HG03342 (cell line): Measurements from ENCODE around the gene ZER1.
"Not testable (repeated sequence)": the region's sequence is repeated elsewhere in the genome, so short reads cannot be mapped to it uniquely, and the experiment has no call there.

Source experiments
- ATAC-seq: cut with Tn5 transposase; IDR thresholded peaks from one replicate; pipeline ENCODE4 v1.9.1; 2021; ENCODE audit warnings: mild to moderate bottlenecking, moderate library complexity; ENCODE audit not compliant: unreplicated experiment

The ZER1 gene

GRCh38 chr9:128696923-128697707, 74.6 kb downstream of the ZER1 start:
- no peak for ATAC-seq

- no peak for ATAC-seq
These were observed 77.4 kb downstream of the ZER1 start for GRCh38 chr9:128694344-128694743.

DNA sequence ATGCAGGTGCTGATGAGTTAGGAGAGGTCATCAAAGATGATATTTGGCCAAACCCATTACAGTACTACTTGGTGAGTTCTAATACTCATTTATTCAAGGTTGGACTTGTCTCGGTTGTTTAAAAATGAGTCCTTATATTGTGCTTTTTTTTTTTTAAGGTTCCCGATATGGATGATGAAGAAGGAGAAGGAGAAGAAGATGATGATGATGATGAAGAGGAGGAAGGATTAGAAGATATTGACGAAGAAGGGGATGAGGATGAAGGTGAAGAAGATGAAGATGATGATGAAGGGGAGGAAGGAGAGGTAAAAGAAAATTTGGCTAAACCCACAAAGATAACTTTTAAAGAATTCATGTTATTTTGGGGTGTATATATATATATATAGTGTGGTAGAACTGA, 78.0 kb downstream of the ZER1 start:
- not testable (repeated sequence) for ATAC-seq

DNA sequence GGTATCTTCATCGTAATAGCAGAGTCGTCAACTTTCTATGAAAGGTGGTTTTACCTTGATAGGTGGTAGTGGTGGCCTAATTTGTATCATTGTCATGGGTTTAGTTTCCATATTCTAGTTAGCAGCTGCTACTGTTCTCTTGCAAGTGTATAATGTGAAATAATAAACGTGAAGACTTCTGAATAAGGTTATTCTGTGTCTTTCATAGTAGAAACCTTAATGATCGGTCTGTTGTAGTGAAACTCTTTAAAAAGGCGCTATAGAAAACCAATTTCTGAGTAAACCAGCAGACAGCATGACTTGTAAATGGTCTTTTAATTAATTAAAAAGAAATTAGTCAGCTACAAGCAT, 81.1 kb downstream of the ZER1 start:
- no peak for ATAC-seq

DNA sequence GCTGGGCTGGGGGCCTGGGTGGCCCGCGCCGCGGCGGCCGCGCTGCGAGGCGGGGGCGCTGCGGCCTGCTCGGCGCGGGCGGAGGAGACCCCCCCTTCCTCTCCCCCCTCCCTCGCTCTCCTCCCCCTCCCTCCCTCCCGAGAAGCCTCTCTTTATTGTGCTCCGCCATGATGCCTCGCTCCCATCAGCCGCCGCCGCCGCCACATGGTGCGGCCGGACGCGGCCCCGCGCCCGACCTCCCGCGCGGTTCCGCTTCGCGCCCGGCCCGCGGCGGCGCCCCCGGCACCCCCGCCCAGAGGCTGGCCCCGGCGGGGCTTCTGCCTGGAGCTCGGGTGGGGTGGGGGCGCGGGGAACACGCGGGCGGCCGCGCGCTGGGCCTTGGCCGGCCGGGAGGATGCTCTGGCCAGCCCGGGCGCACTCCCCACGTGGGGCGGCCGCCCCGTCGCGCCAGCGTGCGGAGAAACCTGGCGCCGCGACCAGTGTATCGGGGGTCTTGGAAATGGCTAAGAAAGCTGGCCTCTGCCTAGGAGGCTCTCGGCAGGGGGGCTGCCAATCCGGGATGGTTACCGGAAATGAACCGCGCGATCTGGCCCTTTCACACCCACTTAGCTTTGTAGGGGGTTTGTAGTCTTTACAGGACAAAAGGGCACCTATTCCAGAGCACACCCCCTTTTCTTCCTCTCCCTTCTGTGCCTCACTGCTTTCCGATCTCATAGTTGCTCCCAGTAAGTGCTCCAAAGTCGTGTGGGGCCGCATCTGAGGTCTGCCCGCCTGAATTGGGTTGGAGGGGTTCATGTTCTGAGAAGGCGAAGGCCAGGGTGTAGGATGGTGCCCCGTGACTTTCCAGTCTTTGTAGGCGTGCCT, 81.7 kb downstream of the ZER1 start:
- ATAC-seq: peak; percentile 1

DNA sequence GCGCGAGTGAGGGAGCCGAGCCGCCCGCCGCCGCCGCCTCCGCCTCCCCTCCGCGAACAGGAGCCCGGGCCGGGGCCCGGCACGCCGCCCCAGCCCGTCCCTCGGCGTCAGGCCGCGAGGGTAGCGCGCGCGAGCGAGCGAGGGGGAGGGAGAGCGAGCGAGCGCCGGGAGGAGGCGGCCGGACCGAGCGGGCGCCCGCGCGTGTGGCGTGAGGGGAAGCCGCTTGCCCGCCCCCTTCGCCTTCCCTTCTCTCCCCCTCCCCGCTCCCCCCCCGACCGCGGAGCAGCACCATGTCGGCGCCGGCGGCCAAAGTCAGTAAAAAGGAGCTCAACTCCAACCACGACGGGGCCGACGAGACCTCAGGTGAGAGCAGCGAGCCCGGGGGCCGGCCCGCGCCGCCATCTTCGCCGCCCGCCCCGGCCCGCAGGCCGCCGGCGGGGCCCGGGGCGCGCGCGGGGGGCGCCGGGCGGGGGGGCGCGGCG, 82.4 kb downstream of the ZER1 start:
- peak; percentile 4 for ATAC-seq

GRCh38 chr9:128688501-128689292, 83.0 kb downstream of the ZER1 start, which contains the start of gene SET:
Gene SET (plus strand): TSS chr9:128689222. CDS start chr9:128689583, 361 bp downstream.
- peak; percentile 59 for ATAC-seq

GRCh38 chr9:128687453-128687852, 84.3 kb downstream of the ZER1 start:
- no peak for ATAC-seq

DNA sequence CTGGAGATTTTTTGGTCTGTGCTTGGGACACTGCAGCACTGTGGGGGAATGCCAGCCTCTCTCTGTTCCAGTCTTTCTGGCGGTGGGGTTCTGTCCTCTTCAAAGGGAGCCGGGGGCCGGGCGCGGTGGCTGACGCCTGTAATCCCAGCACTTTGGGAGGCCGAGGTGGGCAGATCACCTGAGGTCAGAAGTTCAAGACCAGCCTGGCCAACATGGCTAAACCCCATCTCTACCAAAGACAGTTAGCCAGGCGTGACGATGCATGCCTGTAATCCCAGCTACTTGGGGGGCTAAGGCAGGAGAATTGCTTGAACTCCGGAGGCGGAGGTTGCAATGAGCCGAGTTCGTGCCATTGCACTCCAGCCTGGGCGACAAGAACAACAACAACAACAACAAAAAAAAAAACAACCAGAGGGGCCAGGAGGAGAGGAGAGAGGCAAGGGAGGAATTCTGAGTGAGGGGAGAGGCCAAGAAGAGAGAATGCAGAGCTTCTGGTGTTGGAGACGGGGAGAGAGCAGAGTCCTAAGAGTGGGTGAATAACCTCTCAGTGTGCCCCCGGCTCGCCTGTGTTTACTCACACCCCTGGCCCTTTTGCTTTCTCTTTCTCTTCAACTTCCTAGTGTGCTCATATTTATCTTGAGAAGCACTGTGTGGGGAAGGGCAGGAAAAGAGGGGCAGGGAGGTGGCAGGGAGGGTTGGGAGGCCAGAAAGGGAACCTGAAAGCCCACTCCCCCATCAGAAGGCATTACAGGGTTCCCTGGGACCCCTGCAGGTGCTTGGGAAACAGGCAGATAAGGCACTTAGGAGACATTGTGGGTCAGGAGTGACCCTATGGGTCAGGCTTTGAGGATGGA, 85.9 kb downstream of the ZER1 start:
- no peak for ATAC-seq

DNA sequence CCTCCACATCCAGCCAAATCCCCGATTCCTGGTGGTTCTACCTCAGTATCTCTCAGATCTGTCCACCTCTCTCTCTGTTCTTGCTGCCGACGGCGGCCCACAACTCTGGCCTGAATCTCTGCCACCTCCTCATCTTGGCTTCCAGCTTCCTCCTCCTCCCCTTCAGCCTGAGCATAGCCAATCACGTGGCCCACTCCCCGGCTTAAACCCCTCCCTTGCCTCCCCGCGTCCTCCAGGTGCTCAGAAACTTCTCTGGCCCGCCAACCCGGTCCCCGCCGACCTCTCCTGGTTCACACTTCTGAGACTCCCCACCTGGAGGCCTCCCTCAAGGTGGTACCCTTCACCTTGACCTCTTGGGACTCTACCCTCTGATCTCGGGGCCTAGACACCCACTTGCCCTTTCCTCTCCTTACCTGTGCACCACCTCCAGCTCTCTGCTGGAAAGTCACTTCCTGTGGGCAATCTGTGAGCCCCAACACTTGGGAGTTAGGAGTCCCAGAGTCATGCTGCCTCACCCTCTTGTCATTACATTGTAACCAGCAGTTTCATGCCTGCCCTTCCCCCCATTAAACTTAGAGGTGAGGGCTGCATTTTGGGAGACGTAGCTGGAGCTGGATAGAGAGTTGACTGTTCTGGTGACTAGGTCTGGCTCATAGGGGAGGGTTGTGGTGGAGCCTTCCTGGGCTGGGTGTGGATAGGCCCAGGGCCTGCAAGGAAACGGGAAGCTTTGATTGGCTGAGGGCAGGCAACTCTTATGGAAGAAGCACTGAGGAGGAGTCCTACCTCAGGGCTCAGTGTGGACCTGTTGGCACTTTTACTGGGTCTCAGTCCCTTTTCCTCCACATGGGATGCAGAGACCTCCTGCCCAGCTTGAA, 87.2 kb downstream of the ZER1 start:
- ATAC-seq: no peak

- no peak for ATAC-seq
These were observed 87.7 kb downstream of the ZER1 start for GRCh38 chr9:128684065-128684324.

DNA sequence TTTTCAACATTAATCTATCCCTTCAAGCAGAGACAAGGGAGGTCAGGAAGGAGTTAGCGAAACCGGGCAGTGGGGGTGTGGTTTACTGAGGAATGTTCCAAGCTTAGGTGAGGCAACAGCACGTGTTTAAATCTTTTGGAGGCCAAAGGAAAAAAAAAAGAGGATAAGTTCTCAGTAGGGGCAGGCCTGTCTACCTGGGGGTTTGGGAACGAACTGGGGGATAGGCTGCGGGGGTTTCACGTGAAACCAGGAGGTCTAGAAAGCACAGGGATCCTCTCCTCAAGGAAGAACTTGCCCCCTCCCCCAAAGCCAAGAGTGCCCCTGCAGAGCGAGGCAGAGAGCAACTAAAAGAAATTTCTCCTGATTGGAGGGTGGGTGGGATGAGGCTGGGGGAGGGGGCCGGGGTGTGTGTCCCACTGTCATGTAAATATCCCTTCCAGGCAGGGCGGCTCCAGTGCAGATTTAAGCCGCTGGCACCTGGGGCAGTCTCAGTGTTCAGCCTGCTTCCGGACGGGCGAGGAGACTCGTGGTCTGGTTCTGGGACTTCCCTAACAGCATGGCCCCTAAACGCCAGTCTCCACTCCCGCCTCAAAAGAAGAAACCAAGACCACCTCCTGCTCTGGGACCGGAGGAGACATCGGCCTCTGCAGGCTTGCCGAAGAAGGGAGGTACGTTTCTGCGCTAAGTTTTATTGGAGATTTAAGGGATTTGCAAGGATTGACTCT, 88.2 kb downstream of the ZER1 start:
- no peak for ATAC-seq
